ENCODE data around the gene SCN2A. TPM values are rescaled to one million over a fixed set of nuclear protein-coding genes. Genes with fewer than 3 reads are reported as not detected.

Gene SCN2A
- total RNA-seq, 1 experiment from 2014 or later = 0.39 TPM

DNA sequence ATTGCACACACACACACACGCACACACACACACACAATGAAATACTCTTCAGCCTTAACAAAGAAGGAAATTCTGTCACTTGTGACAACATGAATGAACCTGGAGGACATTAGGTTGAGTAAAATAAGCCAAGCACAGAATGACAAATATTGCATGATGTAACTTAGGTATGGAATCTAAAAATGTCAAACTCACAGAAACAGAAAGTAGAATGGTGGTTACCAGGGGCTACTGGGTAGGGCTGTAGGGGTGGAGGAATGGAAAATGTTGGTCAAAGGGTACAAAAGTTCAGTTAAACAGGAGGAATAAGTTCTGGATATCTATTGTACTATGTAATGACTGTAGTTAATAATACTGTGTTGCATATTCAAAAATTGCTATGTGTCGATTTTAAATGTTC lies 29.5 kb downstream of the SCN2A start:
- Mint-ChIP-seq H3K4me3 (no peak overlapping the region), H3K27me3 (ENCODE audit: low read depth) (no peaks in the 10 kb centered on the region), H3K36me3 (no peaks in the 10 kb centered on the region), H3K4me1 (no peaks in the 10 kb centered on the region), H3K27ac (no peak overlapping the region), H3K9me3 (no peaks in the 10 kb centered on the region)
- TF ChIP-seq ATF2 (CRISPR knock-in tag; IDR thresholded peaks at IDR 0.05; ENCODE audit: borderline replicate concordance, low read depth) = no peak
- no peak for TF ChIP-seq FOXP1 (CRISPR knock-in tag; IDR thresholded peaks at IDR 0.05; ENCODE audit: borderline replicate concordance)
- no peak for TF ChIP-seq ELF4 (CRISPR knock-in tag; IDR thresholded peaks at IDR 0.05; ENCODE audit: low read depth)
- no peak for TF ChIP-seq NR2C2 (CRISPR knock-in tag; IDR thresholded peaks at IDR 0.05)
- no peak for TF ChIP-seq RELA (CRISPR knock-in tag; IDR thresholded peaks at IDR 0.05; ENCODE audit: borderline replicate concordance)
- no peak for TF ChIP-seq ESRRA (CRISPR knock-in tag; IDR thresholded peaks at IDR 0.05; ENCODE audit: borderline replicate concordance)
- TF ChIP-seq SMAD3 (CRISPR knock-in tag; IDR thresholded peaks at IDR 0.05; ENCODE audit: borderline replicate concordance) = no peak
- TF ChIP-seq NR1H2 (CRISPR knock-in tag; IDR thresholded peaks at IDR 0.05) = no peak
- TF ChIP-seq, protein P1, sequence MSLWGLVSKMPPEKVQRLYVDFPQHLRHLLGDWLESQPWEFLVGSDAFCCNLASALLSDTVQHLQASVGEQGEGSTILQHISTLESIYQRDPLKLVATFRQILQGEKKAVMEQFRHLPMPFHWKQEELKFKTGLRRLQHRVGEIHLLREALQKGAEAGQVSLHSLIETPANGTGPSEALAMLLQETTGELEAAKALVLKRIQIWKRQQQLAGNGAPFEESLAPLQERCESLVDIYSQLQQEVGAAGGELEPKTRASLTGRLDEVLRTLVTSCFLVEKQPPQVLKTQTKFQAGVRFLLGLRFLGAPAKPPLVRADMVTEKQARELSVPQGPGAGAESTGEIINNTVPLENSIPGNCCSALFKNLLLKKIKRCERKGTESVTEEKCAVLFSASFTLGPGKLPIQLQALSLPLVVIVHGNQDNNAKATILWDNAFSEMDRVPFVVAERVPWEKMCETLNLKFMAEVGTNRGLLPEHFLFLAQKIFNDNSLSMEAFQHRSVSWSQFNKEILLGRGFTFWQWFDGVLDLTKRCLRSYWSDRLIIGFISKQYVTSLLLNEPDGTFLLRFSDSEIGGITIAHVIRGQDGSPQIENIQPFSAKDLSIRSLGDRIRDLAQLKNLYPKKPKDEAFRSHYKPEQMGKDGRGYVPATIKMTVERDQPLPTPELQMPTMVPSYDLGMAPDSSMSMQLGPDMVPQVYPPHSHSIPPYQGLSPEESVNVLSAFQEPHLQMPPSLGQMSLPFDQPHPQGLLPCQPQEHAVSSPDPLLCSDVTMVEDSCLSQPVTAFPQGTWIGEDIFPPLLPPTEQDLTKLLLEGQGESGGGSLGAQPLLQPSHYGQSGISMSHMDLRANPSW (CRISPR knock-in tag; conservative IDR thresholded peaks at IDR 0.05; ENCODE audit: low read depth) = no peak
- no peak for TF ChIP-seq ZNF232 (CRISPR knock-in tag; IDR thresholded peaks at IDR 0.05)
- no peak for TF ChIP-seq ETV6 (CRISPR knock-in tag; IDR thresholded peaks at IDR 0.05)
- TF ChIP-seq ZNF423 (CRISPR knock-in tag; IDR thresholded peaks at IDR 0.05) = no peak
- TF ChIP-seq ZNF396 (CRISPR knock-in tag; IDR thresholded peaks at IDR 0.05; ENCODE audit: borderline replicate concordance) = no peak
- TF ChIP-seq TP53 (CRISPR knock-in tag; IDR thresholded peaks at IDR 0.05) = no peak
- TF ChIP-seq E2F5 (CRISPR knock-in tag; IDR thresholded peaks at IDR 0.05) = no peak
- TF ChIP-seq, protein P2, sequence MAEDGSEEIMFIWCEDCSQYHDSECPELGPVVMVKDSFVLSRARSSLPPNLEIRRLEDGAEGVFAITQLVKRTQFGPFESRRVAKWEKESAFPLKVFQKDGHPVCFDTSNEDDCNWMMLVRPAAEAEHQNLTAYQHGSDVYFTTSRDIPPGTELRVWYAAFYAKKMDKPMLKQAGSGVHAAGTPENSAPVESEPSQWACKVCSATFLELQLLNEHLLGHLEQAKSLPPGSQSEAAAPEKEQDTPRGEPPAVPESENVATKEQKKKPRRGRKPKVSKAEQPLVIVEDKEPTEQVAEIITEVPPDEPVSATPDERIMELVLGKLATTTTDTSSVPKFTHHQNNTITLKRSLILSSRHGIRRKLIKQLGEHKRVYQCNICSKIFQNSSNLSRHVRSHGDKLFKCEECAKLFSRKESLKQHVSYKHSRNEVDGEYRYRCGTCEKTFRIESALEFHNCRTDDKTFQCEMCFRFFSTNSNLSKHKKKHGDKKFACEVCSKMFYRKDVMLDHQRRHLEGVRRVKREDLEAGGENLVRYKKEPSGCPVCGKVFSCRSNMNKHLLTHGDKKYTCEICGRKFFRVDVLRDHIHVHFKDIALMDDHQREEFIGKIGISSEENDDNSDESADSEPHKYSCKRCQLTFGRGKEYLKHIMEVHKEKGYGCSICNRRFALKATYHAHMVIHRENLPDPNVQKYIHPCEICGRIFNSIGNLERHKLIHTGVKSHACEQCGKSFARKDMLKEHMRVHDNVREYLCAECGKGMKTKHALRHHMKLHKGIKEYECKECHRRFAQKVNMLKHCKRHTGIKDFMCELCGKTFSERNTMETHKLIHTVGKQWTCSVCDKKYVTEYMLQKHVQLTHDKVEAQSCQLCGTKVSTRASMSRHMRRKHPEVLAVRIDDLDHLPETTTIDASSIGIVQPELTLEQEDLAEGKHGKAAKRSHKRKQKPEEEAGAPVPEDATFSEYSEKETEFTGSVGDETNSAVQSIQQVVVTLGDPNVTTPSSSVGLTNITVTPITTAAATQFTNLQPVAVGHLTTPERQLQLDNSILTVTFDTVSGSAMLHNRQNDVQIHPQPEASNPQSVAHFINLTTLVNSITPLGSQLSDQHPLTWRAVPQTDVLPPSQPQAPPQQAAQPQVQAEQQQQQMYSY (CRISPR knock-in tag; IDR thresholded peaks at IDR 0.05) = no peak
- TF ChIP-seq GTF2I (CRISPR knock-in tag; conservative IDR thresholded peaks at IDR 0.05) = no peak
- no peak for TF ChIP-seq ZNF317 (CRISPR knock-in tag; IDR thresholded peaks at IDR 0.05; ENCODE audit: borderline replicate concordance, low read depth)
- TF ChIP-seq KAT7 (CRISPR knock-in tag; IDR thresholded peaks at IDR 0.05; ENCODE audit: borderline replicate concordance) = no peak
- CTCF ChIA-PET = no interaction called here
- POLR2A ChIA-PET = no interaction called here
- DNase-seq (ENCODE audit: low spot score) = no peak
- no peak for ATAC-seq

Measured in WTC11 (cell line).